Fibroblast of lung (primary cell): Measurements from ENCODE around the gene KIR3DL3.

ENCODE experiments used
- EZH2 ChIP-seq: IDR thresholded peaks from 2 replicates; pipeline ENCODE4 v1.5.1; 2012; ENCODE audit warnings: low read length, control low read depth, mild to moderate bottlenecking; ENCODE audit errors: missing control alignments
- TF ChIP-seq, protein P1 (sequence below), 2 donors: IDR thresholded peaks in 1 of 2; conservative IDR thresholded peaks in 1 of 2; 1 replicate in 1 of 2; 2 replicates in 1 of 2; pipeline ENCODE4 v1.5.1; 2011 to 2012; ENCODE audit warnings: low read length in 2 of 2, control low read depth in 1 of 2, inconsistent platforms in 1 of 2, low read depth in 1 of 2, mild to moderate bottlenecking in 1 of 2

GRCh38 chr19:54739587-54740497, 15.6 kb downstream of the KIR3DL3 start:
- TF ChIP-seq, protein P1, sequence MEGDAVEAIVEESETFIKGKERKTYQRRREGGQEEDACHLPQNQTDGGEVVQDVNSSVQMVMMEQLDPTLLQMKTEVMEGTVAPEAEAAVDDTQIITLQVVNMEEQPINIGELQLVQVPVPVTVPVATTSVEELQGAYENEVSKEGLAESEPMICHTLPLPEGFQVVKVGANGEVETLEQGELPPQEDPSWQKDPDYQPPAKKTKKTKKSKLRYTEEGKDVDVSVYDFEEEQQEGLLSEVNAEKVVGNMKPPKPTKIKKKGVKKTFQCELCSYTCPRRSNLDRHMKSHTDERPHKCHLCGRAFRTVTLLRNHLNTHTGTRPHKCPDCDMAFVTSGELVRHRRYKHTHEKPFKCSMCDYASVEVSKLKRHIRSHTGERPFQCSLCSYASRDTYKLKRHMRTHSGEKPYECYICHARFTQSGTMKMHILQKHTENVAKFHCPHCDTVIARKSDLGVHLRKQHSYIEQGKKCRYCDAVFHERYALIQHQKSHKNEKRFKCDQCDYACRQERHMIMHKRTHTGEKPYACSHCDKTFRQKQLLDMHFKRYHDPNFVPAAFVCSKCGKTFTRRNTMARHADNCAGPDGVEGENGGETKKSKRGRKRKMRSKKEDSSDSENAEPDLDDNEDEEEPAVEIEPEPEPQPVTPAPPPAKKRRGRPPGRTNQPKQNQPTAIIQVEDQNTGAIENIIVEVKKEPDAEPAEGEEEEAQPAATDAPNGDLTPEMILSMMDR (conservative IDR thresholded peaks at IDR 0.05 in 1 of 2, IDR thresholded peaks at IDR 0.05 in 1 of 2; ENCODE audit: low read depth in 1 of 2, low read length in 2 of 2), result no peak
- no peak for TF ChIP-seq EZH2
